ENCODE data around the gene OLIG2.

OLIG2 gene

DNA sequence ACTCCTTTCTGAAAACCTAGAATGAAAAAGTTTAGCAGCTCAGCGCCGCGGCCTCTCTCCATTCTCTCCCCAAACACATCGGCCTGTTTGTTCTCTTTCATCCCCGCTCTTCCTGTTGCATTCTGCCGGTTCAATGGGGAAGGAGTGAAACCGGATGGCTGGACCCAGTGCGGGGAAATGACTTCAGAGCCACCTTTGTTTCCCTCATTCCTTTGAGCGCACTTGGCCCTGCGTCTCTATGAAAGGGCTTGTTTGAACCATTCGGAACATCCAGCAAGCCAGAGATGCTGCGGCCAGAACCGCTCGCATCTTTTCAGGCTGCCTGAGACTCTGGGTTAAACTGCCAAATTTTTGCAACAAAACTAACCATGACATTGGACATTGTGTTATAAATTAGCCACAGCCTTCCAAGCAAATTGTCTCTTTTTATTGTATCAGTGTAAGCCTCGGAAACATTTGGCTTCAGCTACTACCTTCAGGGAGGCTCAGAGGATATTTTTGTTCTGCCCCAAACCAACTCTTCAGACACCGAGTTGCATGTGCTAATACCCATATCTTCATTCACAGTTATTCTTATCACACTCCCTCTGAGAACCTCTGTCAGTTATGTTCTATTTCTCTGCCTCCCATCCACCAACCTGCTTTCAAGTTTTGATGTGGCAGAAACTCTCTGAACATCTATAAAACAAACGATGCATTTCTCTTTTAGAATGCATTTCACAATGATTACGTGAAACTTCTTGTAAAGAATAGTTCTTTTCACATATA, 39.1 kb downstream of the OLIG2 start:
- no peak for DNase-seq (ENCODE audit: low spot score)

- DNase-seq (ENCODE audit: low spot score) = no peak
Measured at GRCh38 chr21:33067043-33067442, 41.3 kb downstream of the OLIG2 start.

DNA sequence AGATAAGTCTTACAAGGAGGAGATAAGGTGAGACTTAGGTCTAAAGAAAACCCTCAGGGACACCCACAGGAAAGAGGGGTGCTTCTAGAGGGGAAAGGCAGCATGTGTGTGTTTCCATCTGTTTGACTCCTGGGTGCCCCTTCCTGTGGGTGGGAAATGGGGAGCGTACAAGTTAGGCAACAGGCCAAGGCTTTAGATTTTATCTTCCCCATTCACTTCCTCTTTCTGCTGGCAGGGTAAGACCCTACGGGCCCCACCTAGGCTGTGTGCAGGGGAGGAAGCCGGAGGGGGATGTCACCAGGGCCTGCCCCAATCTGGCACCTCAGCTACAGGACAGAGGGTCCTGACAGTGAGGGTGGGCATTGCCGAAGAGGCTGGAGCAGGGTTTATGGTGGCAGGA, 41.7 kb downstream of the OLIG2 start:
- DNase-seq (ENCODE audit: low spot score) = no peak

GRCh38 chr21:33069243-33069642, 43.5 kb downstream of the OLIG2 start:
- DNase-seq (ENCODE audit: low spot score) = no peak

- no peak for DNase-seq (ENCODE audit: low spot score)
Measured at GRCh38 chr21:33069645-33069993, 43.9 kb downstream of the OLIG2 start.

- no peak for DNase-seq (ENCODE audit: low spot score)
Measured at GRCh38 chr21:33069994-33070743, 44.4 kb downstream of the OLIG2 start, which contains the start of gene OLIG1. Gene OLIG1, plus strand, starts transcription at chr21:33070141. Its CDS starts 106 bp downstream, at chr21:33070247.

- no peak for DNase-seq (ENCODE audit: low spot score)
Measured at GRCh38 chr21:33070744-33070997, 44.9 kb downstream of the OLIG2 start.

DNA sequence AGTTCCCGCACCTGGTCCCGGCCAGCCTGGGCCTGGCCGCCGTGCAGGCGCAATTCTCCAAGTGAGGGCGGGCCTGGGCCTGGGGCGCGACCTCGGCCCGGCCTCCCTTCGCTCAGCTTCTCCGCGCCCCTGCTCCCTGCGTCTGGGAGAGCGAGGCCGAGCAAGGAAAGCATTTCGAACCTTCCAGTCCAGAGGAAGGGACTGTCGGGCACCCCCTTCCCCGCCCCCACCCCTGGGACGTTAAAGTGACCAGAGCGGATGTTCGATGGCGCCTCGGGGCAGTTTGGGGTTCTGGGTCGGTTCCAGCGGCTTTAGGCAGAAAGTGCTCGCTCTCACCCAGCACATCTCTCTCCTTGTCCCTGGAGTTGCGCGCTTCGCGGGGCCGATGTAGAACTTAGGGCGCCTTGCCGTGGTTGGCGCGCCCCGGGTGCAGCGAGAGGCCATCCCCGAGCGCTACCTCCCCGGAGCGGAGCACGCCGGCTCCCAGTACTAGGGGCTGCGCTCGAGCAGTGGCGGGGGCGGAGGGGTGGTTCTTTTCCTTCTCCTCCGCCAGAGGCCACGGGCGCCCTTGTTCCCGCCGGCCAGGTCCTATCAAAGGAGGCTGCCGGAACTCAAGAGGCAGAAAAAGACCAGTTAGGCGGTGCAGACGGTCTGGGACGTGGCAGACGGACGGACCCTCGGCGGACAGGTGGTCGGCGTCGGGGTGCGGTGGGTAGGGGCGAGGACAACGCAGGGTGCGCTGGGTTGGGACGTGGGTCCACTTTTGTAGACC, 45.4 kb downstream of the OLIG2 start:
- DNase-seq (ENCODE audit: low spot score) = no peak

- no peak for DNase-seq (ENCODE audit: low spot score)
Measured at GRCh38 chr21:33071770-33072306, 46.1 kb downstream of the OLIG2 start.

DNA sequence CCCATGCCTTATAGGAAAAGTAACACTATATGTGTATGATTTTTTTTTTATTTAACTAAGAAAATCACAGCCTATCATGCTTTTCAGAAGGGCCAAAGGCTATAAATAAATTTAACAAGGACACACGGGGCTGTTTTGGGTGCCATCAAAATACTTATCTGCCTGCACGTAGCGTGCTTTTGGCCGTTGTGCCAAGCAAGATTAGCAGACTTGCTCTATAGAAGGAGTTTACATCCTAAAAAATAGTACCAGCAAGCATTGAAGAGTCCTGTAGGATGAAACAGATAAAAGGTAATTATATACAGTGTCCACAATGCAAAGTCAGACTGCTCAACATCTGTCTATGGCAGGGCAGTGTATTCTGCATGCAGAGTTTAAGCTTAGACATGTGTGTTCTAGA, 47.9 kb downstream of the OLIG2 start:
- DNase-seq (ENCODE audit: low spot score) = no peak

DNA sequence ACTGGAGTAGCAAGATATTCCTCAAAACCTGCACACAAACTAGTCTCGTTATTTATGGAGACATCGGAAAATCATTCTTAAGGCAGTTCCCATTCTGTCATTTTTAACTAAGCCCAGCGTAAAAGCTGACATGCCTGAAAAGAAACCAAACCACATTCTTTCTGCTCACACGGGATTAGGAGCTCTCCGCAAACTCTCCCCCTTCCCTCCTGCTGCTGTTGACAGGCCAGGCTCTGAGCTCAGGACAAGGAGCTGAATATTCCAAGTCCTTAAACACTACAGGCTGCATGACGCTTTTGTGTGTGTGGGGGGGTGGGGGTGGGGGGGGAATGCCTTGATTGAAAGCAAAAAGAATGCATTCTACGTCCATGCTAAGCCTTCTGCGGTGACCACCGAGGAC, 49.4 kb downstream of the OLIG2 start:
- DNase-seq (ENCODE audit: low spot score) = no peak

DNA sequence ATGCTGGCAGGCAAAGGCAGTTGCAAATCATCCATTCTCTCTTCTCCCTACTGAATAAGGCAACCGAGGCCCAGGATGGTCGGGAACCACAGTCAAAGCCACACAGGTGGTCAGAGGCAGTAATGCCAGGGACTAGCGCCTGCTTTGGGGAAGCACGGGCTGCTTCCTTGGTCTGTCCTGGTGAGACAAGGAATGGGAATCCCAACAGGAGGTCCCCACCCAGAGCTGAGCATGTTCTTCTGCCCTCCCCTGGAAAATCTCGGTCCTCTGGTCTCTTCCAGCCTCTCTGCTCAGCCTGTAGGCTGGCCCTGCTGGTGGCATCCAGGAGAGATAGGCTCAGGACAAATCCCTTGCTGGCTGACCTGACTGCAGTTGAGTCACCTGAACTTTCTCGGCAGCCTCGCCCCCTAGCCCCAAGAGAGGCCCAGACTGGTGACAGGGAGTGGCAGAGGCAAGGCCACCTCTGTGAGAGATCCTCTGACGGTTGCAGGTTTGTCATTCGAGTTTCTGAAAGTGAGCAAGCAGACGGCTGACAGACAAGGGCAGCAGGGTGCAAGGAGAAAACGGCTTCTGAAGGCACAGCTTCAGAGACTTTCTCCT, 50.0 kb downstream of the OLIG2 start:
- no peak for DNase-seq (ENCODE audit: low spot score)

DNA sequence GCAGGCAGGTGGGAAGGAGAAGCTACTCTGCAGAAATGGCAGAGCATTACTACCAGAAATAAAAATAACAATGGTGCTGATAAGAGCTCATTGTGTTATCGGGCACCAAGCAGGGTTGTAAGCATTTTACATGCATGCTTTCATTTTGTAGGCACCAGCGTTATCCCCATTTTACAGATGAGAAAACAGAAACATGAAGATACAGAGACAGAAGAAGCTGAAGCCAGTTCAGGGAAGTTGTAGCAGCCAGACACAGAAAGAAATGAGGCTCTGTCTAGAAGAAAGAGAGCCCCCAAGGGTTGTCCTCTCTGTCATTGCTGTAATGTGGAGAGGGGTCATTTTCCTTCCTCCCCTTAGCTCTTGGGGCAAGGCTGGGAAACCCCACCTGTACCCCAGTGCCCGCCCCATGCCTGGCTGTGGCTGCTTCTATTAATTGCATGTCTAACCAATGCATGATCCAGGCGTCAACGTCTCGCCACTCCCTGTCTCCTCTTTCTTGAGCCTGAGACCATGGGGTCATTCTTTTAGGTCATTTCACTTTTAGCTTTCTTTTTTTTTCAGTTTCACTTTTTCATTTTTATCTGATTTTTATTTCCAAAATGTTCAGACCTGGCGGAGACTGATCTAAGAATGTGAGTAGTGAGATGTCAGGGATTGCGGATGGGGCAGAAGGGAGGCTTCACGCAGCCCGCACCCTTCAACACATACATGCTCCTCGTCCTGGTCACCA, 51.0 kb downstream of the OLIG2 start:
- DNase-seq (ENCODE audit: low spot score) = no peak
